Measurements from ENCODE around the gene SAC3D1.
A peak's percentile ranks its signal among the peaks of the same experiment; 100 is the strongest.

Gene SAC3D1

DNA sequence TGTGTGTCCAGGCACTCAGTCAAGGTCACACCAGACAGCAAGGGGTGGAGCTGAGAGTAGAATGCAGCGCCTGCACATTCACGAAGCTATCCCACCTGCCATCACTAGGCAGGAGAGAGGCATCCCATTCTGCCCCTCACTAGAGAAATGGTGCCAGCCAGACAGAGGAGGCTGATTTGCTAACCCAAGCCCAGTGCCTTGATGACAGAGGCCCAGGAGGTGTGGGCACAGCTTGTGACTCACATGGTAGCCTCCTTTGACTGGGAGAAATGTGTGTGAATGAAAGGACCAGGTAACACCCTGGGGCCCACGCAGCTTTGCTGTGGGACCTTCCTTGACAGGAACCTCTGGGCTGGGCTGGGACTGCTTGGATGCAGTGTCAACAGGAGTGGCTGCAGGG, 22.5 kb downstream of the SAC3D1 start:
- DNase-seq: no peak

DNA sequence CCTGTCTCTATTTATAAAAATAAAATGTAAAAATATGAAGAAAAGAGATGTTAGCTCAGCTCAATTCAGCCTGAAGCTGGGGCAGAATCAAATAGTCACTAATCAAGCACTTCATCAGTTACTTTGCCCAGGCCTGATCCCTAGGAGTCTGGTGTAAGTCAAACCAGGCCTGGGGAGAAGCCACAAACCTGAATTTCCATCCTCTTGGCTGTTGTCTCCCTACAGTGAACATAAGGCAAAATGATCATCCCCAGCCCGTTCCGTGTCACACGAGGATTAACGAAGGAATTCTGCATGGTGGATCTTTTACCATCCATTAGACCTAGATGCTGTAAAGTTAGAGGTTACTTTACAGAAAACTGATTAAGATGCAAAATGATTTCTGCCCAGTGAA, 23.8 kb downstream of the SAC3D1 start:
- DNase-seq: no peak

DNA sequence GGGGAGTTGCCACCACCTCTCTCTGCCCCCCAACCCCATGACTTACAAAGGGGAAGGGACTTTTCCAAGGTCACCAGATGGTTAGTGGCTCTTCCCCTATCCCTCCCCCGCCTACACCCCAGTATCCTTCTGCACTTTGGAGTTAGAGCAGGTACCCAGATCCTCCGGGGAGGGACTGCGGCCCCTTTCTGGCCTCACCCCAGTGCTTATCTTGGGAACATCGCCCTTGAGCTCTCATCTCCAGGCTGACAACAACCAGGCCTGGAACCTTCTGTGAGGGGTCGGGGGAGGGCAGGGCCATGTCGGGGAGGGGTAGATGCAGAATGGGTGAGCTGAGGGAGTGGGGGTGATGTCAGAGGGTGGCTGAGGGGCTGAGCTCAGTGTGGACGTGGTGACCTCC, 24.8 kb downstream of the SAC3D1 start:
- DNase-seq: no peak

DNA sequence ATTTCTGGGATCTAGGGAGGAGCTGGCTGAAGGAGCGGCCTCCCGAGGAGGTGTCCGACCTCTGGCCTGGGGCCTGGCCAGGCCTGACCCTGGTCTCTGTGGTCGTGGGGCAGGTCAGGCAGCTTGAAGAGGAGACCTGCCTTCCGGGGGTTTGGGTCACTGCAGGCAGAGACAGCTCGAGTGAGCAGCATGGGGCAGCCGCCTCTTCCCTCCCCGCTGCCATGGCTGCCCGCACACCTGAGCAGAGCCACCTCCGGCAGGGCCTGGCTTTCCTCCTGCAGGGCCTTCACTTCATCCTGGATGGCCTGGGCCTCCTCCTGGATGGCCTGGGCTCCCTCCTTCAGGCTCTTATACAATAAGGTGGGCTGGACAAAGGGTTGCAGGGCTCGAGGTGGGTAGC, 25.3 kb downstream of the SAC3D1 start:
- DNase-seq: no peak

DNA sequence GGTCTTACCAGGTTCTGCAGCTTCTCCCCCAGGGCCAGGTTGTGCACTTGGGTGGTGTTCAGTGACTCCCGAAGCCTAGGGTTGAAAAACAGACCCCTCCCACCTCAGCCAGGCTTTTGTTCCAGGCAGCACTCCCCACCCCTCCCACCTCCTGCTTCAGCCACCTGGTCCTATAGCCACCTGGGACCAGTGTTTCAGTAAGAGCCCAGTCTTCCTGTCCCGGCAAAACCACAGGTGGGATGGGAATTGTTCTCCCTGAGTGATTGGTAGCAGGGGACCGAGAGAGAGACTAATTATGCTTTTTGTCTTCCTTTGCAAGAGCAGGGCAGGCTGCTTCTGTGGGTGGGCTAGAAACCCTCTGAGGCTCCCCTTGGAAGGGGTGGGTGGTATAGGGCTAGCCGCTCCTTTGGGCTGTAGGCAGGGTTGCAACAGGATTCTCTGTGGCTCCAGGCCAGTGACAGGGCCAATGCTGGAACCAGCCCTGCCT, 25.8 kb downstream of the SAC3D1 start:
- no peak for DNase-seq

DNA sequence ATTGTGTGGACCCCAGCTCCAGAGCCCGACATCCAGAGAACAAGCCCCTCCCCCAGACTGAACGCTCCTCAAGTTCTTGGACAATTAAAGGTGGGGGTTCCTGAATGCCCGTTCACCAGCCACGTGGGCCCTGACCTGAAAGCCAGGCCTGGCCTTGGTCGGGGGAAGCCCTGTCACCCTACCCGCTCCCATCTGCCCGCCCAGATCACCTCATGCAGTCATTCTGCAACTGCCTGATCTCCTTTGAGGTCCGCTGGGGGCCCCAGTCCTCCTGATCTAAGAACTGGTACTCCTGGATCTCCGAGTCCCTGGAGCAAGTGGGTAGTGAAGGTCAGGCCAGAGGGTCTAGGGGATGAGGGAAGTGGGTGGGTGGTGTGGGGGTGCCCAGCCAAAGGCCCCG, 26.4 kb downstream of the SAC3D1 start:
- no peak for DNase-seq

DNA sequence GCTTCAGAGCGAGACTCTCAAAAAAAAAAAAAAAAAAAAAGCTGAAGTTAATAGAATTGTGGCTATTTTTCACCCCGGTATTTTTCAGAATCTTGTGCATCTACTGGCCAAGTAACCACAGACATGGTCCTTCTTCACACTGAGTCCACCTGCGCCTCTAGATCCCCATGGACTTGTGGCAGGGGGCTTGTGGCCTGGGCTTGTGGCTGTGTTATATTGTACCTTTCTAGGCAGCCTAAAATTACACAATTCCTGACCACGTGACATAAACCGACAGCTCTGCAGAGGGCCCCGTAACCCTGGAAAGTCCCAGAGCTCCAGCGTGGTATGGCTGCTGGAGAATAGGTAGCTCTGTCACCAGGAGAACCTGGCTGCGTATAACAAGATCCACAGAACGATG, 28.2 kb downstream of the SAC3D1 start:
- DNase-seq: no peak

DNA sequence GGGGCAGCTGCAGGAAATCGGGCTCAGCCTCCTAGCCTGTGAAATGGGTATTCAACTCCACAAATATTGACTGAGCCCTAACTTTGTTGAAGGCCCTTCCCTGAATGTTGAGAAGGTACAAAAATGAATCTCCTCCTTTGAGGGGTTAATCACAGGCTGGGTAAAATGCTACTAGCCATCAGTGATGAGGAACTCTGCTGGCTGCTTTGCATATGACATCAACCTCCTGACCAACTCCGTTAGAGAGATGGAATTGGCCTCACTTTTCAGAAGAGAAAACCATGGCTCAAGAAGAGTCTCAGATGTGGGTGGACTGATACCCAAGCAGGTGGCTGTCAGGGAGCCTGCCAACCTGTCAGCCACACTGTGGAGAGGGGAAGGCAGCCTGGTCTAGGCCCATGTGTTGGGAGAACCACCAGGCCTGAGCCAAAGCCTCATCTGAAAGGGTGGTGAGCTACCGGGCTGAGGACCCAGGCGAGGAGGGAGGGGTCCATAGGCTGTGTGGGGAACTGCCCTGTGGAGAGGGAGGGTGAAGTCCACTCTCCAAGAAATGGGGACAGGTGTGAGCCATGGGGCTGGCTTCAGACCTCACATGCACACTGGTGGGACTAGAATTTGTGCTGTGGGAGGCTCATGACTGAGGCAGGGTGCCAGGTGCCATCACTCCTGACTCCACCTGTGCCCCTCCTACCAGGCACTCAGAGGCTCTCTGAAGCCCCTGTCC, 31.1 kb downstream of the SAC3D1 start:
- DNase-seq: no peak

DNA sequence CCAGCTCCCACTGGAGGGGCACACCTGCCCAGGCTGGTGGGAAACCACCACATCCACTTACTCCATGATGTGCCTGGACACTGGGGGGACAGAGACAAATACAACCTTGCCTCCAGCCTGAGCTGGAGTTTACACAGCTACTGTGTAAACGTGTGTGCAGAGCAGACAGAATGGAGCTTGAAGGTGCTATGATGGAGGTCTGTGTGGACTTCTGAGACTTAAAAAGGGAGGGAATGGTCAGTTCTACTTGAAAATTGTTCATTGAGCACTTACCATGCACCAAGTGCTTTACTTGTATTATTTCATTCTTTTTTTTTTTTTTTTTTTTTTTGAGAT, 31.6 kb downstream of the SAC3D1 start:
- DNase-seq: no peak

DNA sequence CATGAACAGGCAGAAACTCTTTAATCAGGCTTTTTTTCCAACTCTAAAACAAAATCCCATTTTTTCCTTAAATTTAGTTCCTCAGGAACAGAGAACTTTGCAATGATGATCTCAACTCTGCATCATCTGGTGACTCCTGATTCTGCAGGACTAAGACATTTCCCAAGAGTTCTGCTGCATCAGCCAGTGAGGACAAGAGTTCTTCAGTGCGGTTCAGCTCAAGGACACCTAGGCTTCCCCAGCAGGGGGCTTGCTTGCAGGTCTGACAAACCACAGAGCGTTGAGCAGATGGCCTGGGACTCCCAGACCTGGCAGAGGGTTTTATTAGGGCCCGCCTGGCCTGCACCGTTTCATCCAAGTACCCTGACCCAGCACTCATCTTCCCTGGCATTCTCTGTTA, 36.4 kb downstream of the SAC3D1 start:
- no peak for DNase-seq

DNA sequence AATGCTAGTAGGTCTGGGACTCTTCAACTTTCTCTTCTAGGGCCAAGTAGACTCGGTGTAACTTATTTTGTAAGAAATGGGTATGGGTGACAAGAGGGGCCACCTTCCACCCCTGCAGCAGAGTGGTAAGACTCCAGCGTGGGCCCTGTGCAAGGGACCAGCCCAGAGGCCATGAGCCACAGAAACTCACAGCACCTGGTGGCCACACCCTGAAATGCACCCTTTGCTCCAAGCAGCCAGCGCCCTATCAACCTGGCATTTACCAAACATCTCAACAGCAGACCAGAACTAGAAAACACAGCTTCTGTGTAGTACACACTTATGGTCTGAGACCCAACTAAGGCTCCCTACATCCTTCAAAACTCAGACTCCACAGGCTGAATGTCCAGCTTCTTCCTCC, 37.1 kb downstream of the SAC3D1 start:
- DNase-seq: peak; percentile 29

DNA sequence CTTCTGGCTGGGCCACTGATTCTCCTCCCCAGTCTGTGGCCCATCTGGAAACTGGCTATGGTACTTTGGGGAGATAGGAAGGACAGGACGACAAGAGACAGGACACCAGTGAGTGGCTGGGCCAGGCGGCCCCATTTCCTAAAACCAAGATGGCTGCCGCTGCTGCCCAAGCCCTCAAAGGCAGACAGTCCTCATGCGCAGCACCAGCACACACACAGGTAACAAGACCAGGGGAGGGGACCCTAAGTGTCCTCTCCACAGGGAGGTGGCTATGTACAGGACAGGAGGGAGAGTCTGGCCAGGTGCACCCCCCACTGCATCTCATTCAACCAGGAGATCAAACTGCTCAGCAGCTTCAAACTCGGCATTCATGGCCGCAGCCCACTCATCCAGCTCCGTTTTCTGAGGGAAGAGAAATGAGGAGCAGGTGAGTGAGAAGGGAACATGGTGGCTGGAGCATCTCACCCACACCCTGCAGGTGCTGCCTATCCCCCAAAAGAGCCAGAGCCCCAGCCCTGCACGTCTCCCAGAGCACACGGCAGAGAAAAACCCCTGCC, 37.9 kb downstream of the SAC3D1 start:
- DNase-seq: no peak

DNA sequence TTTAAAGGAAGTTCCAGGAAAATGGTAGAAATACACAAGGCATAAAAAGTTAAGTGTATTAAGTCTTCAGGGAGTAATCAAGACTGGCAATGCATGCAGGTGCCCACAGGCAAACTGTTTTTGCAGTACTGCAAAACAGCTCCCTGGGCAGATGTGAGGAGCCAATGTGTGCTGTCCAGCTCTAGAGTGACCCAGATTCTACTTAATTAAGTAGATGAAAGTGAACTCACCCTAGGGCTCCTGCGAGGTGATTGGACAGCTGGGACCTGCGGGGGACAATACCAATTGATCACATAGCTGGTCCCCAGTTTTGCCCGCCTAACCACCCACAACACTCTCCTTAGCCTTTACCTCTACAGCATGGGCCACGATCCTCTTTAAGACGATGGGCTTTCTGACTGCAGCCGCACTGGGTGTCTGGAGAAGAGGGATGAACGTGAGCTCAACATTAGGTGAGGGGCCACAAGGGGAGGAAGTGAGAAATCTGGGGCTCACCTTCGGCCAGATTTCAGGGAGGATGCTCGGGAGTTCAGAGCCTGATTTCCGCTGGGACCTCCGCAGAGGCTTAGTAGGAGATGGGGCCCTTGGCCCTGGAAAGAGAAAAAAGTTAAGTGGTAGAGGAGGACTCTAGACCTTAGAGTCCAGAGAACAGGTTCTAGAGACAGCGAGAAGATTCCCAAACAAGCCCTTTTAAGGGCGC, 42.3 kb downstream of the SAC3D1 start:
- DNase-seq: no peak

DNA sequence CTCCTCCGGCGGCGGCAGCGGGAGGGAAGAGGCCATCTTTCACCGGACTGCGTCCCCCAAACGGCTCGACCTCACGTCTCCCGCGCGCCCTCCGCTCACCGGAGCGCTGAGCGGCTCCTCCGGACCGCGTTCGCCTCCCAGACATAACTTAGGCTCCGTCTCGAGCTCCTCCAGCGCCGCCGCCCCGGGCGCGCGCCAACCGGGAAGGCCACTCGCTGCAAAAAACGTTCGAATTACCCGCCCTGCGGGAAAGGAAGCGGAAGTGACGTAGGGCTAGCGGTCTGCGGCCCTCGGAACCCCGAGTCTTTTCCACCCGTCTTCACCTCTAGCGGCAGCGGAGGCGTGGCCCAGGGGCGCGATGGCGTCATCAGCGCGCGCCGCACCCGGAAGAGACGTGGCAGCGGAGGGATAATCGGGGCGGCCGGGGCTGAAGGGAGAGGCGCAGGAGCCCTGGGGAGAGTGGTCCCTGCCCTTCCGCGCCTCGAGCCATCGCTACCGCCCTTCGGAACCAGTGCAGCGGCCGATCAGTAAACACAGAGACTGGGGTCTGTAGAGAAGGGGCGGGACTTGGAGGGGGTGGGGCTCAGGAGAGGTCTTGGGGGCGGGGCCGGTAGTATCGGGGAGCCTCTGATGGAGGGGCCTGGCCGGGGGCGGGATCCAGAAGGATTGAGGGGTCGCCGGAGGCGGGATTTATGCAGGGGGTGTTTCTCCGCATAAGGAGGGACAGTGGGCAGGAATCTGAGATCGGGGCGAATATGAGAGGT, 43.0 kb downstream of the SAC3D1 start, which contains the start of the genes CDCA5 and ZFPL1:
Gene CDCA5 (minus strand): TSS at position 207 of the 764 bp plus-strand sequence. CDS start 62 bp downstream, at position 145.
Gene ZFPL1 (plus strand): TSS at position 389 of the 764 bp plus-strand sequence. CDS start 477 bp downstream, outside the sequence.
- DNase-seq: peak; percentile 95

DNA sequence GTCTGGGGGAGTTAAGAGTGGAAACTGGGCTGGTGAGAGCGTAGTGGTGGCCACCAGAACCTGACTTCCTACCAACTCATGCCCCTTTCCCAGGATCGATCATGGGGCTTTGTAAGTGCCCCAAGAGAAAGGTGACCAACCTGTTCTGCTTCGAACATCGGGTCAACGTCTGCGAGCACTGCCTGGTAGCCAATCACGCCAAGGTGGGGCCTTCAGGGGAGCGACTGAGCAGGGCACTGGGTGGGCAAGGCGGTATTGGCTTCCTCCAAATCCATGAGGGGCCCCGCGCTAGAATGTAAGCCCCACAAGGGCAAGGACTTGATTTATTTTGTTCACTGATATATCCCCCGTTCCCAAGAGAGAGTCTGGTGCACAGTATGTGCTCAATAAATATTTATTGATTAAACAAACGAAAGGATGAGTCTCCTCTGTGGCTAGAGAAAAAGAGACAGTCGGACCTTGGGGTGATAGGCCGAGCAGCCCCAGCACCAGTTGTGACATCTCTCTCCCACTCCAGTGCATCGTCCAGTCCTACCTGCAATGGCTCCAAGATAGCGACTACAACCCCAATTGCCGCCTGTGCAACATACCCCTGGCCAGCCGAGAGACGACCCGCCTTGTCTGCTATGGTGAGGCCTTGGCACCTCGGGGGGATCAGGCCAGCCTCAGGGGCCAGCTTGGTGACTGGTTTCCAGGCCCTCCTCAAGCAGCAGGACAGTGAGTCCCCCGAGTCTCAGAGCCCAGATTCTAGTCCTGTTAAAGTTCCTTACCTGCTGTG, 43.8 kb downstream of the SAC3D1 start:
- no peak for DNase-seq

DNA sequence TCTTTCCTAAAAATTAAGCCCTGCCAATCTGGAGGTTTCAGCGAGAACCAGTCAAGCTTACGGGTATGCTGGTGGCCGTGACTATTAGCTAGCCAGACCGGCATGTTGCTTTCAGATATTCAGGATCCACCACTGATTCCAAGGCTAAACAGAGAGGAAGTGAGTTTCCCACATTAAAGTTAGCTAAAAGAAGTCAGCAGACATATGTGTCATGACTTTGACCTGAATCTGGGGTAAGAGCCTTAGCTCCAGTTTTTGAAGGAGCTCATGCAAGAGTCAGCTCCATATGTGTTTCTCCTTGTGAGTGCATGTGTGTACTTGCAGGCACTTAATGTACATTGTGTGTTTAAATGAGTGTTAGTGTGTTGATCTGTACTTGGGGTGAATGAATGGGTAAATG, 44.4 kb downstream of the SAC3D1 start:
- DNase-seq: no peak

DNA sequence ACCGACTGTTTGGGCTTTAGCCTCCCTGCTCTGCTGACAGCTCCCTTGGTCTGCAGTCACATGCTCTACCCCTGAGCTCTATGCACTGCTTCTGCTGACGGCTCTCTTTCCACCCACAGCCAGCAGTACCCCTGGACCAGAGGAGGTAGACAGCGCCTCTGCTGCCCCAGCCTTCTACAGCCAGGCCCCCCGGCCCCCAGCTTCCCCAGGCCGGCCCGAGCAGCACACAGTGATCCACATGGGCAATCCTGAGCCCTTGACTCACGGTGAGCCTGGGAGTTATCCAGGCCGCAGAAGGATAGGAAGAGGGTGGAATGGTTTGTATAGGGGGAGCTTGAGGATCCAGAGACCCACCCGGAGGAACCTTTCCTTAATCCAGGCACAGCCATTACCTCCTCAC, 45.8 kb downstream of the SAC3D1 start:
- DNase-seq: no peak

DNA sequence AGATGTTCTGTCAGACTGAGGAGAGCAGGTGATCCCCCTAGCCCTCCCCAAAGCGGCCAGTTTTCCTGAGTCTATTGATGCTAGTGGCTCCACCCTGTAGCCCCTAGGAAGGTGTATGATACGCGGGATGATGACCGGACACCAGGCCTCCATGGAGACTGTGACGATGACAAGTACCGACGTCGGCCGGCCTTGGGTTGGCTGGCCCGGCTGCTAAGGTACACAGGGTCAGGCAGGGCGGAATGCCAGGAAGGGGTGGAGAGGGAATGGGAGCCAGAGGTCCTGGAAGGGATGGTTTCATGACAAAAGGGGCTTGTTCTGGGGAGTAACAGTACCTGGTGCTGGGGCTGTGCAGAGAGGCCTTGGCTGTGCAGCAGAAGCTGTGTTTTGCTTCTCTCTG, 46.2 kb downstream of the SAC3D1 start:
- DNase-seq: no peak

DNA sequence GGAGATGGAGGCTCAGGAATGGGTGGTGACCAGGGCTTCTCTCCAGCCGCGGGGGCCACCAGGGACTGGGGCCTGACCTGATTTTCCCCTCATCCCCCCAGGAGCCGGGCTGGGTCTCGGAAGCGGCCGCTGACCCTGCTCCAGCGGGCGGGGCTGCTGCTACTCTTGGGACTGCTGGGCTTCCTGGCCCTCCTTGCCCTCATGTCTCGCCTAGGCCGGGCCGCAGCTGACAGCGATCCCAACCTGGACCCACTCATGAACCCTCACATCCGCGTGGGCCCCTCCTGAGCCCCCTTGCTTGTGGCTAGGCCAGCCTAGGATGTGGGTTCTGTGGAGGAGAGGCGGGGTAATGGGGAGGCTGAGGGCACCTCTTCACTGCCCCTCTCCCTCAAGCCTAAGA, 46.8 kb downstream of the SAC3D1 start:
- no peak for DNase-seq

DNA sequence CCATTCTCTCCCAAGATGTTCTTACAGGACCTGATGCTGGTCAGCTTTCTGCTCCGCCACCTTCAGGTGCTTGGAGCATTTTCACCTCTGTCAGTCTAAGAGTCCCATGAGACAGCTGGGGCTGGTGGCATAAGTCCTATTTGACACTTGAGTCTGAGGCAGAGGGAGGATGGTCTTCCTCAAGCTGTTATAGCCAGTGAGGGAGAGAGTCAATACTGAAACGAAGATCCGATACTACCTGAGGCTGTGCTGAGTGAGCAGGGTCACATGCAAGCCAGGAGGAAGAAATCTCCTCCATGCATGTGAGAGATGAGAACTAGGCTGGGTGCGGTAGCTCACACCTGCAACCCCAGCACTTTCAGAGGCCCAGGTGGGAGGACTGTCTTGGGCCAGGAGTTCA, 48.6 kb downstream of the SAC3D1 start:
- DNase-seq: no peak

DNA sequence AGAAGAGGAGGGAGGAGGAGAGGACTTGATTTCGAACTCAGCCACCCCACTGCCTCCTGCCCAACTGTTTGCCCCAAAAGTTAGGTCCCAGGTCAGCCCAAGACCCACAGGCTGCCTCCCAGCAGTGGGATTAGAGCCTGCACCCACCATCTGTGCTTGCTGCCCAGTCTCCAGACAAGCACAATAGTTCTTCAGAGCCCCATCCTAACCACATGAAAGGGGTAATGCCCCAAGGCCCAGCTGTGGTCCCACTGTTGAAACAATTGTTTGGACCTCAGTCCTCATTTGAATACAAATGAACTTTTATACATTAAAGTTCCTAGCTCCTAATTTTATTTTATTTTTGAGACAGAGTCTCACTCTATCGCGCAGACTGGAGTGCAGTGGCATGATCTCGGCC, 49.6 kb downstream of the SAC3D1 start:
- DNase-seq: no peak

All from EL (cell line).